GM12874 (cell line): ENCODE measurements around the gene USP35.

Experiments used
- CTCF ChIP-seq: IDR thresholded peaks from 2 replicates; pipeline ENCODE4 v1.5.1; 2011; ENCODE audit warnings: low read depth, mild to moderate bottlenecking, control low read depth, low read length, moderate library complexity; ENCODE audit not compliant: insufficient read depth

The USP35 gene

GRCh38 chr11:78261367-78261766, 72.6 kb downstream of the USP35 start:
- TF ChIP-seq CTCF, result no peak

GRCh38 chr11:78261828-78262227, 73.1 kb downstream of the USP35 start:
- TF ChIP-seq CTCF, result no peak

GRCh38 chr11:78262238-78262637, 73.5 kb downstream of the USP35 start:
- TF ChIP-seq CTCF, result no peak

GRCh38 chr11:78262691-78263090, 74.0 kb downstream of the USP35 start:
- TF ChIP-seq CTCF, result no peak
